ENCODE data around the gene FAM76A.
"Not testable (repeated sequence)": the region's sequence is repeated elsewhere in the genome, so short reads cannot be mapped to it uniquely, and the experiment has no call there.

FAM76A gene

DNA sequence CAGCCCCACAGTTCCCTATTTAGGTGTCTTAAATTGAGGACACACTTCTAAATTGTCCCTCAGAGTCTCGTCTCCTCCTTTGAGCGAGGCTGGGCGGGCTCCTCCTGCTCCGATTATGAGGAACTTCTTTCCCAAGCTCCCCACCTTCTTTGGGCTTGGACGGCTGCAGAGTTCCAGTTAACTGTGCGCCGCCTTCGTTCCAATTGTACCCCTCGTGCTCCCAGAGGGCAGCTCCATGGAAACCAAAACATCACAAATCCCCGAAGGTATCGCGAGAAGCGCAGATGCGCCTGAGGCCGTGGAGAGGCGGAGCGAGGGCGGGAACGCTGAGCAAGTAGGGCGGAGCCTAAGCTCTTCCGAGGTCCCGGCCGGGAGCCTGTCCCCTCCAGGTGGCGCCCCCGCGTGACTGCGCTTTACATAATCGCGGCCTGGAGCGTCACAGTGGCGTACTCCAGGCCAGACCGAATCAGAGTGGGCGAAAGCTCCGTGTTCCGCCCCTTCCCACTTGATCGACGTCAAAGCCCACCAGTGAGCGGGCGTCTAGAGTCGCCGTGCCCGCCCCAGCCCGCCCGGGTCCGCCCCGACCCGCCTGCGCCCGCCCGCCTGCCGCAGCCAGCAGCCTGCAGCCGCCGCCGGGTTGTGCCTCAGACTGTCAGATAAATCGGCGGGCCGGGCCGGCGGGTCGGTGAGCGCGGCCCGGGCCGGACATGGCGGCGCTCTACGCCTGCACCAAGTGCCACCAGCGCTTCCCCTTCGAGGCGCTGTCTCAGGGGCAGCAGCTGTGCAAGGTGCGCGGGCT, at the start of gene FAM76A:
TSS of gene FAM76A (plus strand) at position 588 of the 799 bp plus-strand sequence. CDS start at position 708, 120 bp downstream.
- peak; percentile 98 for DNase-seq

DNA sequence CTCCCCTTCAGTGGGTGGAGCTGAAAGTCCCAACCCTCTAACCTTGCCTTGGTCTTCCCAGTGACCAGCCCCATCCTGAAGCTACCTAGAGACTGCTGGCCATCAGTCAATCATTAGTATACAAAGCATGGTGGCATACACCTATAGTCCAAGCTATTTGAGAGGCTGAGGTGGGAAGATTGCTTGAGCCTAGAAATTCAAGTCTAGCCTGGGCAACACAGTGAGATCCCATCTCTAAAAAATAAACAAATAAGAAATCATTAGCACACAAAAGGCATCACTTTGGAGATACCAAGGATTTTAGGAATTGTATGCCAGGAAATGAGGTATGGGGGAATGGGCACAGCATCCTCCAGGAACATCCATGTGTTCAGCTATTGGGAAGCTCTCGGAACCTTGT, 49.4 kb upstream of the FAM76A start:
- no peak for DNase-seq

DNA sequence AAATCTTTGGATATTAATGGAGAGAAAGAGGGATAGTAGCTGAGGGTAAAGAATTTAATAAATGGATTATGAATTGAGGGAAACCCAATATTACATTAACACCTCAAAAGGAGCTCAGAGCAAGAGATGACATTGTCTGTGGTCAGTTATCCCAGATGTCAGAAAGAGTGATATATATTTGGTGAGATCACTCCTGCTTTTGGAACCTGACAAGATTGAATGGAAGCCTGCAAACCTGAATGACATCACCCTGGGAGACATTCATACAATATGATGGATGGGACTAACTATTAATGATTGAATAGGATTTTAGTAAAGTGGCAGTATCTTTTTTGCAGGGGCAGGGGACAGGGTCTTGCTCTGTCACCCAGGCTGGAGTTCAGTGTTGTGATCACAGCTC, 47.0 kb upstream of the FAM76A start:
- no peak for DNase-seq

- DNase-seq: not testable (repeated sequence)
These were observed 45.5 kb upstream of the FAM76A start for GRCh38 chr1:27680225-27680791.

GRCh38 chr1:27681580-27681979, 44.2 kb upstream of the FAM76A start:
- DNase-seq: not testable (repeated sequence)

GRCh38 chr1:27682351-27682944, 43.3 kb upstream of the FAM76A start:
- no peak for DNase-seq

DNA sequence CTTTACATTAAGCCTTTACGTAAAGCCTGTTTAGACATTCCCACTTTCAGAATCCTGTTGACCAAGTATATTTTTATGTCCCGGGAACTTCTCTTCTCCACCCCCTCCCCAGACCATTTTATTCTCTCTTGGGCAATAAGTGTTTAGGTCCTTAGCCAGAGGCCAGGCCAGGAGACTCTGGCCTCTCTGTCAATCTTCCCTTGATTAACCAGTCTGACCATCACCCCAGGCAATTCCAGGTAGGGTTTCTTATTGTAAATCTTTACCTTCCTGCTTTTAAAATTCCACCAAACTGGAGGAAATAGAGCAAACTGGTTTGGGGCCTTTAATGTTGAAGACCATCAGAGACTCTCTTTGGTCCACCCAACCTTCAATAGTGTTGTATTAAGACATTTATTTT, 41.6 kb upstream of the FAM76A start:
- no peak for DNase-seq

GRCh38 chr1:27686223-27686990, 39.4 kb upstream of the FAM76A start:
- peak; percentile 23 for DNase-seq

- no peak for DNase-seq
These were observed 37.9 kb upstream of the FAM76A start for GRCh38 chr1:27687906-27688305.

DNA sequence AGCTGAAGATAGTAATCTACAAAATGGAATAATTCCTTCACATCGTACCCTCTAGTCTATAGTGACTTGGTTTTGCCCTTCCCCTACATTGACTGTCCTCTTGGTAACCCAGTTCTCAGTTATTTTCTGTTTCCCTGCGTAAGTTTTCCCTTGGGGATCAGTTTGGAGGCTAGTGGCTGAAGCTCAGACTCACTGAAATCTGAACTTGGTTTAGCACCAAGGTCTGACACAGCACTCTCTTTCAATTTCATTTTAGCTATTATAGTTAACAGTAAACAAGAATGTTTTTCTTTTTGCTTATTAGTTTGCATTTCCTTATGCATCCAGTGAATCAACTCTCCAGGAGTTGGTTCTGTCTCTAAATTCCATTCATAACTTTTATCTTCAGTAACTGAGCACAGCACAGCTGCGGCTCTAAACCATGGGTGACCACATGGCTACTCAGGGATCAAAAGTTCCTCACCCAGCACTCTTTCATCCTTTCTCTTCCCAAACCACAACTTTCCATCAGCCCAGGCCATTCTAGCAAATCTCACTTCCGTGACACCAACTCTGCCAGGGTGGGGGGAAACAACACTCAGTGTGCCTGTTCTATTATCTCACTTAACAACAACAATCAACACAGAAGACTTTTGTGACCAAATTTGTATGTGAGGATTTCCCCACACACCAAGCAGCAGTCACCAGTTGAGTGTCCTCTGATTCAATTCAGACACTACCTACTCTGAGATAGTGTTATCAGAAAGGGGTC, 36.2 kb upstream of the FAM76A start:
- DNase-seq: no peak

- peak; percentile 37 for DNase-seq
These were observed 35.6 kb upstream of the FAM76A start for GRCh38 chr1:27690183-27690582.

DNA sequence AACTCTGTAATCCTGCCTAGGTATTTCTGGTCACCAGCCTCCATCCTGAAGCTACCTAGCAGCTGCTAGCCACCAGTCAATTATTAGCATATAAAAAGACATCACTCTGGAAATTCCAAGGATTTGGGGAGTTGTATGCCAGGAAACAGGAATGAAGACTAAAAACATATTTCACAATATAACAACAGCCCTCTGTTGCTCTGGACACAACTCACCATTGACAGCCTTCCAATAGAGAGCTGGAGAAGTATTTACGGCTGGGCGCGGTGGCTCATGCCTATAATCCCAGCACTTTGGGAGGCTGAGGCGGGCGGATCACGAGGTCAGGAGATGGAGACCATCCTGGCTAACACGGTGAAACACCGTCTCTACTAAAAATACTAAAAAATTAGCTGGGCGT, 28.9 kb upstream of the FAM76A start:
- not testable (repeated sequence) for DNase-seq

- DNase-seq: no peak
These were observed 20.8 kb upstream of the FAM76A start for GRCh38 chr1:27704958-27705357.

DNA sequence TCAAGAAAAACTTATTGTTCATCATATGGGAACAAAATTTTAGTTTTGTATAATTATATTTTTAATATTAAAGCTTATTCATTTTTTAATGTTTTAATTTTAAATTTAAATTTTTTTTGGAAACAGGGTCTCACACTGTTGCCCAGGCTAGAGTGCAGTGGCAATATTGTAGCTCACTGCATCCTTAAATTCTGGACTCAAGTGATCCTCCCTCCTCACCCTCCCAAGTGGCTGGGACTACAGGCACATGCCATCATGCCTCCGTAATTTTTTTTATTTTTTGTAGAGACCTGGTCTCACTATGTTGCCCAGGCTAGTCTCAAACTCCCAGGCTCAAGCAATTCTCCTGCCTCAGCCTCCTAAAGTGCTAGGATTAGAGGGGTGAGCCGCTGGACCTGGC, 20.2 kb upstream of the FAM76A start:
- no peak for DNase-seq

GRCh38 chr1:27710574-27710973, 15.2 kb upstream of the FAM76A start:
- DNase-seq: no peak

- DNase-seq: peak; percentile 47
These were observed 12.5 kb upstream of the FAM76A start for GRCh38 chr1:27713139-27713725.

- peak; percentile 4 for DNase-seq
These were observed 11.8 kb upstream of the FAM76A start for GRCh38 chr1:27713869-27714513.

GRCh38 chr1:27716262-27716895, 9.4 kb upstream of the FAM76A start:
- no peak for DNase-seq

GRCh38 chr1:27719286-27720251, 6.2 kb upstream of the FAM76A start:
- DNase-seq: peak; percentile 13

DNA sequence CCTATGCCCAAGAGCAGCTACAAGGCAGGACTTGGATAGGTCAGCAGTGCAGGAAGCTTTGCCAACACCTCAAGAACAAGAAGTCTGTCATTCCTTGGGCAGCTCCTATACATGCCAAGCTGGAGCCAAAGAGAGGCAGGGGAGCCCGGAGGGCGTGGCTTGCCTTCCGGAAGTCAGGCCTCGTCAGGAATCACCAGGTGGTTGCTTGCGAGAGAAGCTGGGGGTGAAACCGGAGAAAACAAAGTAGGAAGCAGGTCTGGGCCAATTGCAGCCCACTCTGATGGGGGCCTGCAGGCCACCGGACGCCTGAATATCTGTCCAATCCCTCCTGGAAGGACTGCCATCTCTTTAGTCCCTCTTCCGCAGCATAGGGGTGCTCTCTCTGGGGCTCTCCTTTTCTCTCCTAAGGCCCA, 794 bp upstream of the FAM76A start:
- DNase-seq: no peak
